GM11168 (cell line): ENCODE data around the gene LRRC8E.
"Not testable (repeated sequence)": the region's sequence is repeated elsewhere in the genome, so short reads cannot be mapped to it uniquely, and the experiment has no call there.

Experiments
- in situ Hi-C: fragments of 300-500 bp; cut with MboI; formaldehyde crosslinking; loops from one replicate; pipeline ENCODE4 v1.12.0; 2022; ENCODE audit warnings: low sequenced_read_pairs; ENCODE audit not compliant: unreplicated experiment

The LRRC8E gene

GRCh38 chr19:7916103-7916954 is 28.0 kb downstream of the LRRC8E start:
- in situ Hi-C loops = no loop called here

GRCh38 chr19:7916955-7917266 is 28.6 kb downstream of the LRRC8E start:
- in situ Hi-C loops = no loop called here

- in situ Hi-C loops = no loop called here
These were observed 29.2 kb downstream of the LRRC8E start for GRCh38 chr19:7917267-7918061.

- in situ Hi-C loops = not testable (repeated sequence)
These were observed 29.8 kb downstream of the LRRC8E start for GRCh38 chr19:7918062-7918614.

GRCh38 chr19:7918615-7919421 is 30.5 kb downstream of the LRRC8E start:
- in situ Hi-C loops = no loop called here

GRCh38 chr19:7919610-7920518 is 31.6 kb downstream of the LRRC8E start, which contains the start of gene SNAPC2:
SNAPC2 (plus strand) TSS chr19:7920338; CDS start chr19:7920367, 29 bp downstream.
- in situ Hi-C loops = no loop called here

GRCh38 chr19:7920519-7921301 is 32.4 kb downstream of the LRRC8E start:
- in situ Hi-C loops = no loop called here

- in situ Hi-C loops = no loop called here
These were observed 33.1 kb downstream of the LRRC8E start for GRCh38 chr19:7921302-7921966.

- in situ Hi-C loops = no loop called here
These were observed 33.9 kb downstream of the LRRC8E start for GRCh38 chr19:7921967-7922835.

- in situ Hi-C loops = no loop called here
These were observed 34.5 kb downstream of the LRRC8E start for GRCh38 chr19:7922836-7923195.

- in situ Hi-C loops = no loop called here
These were observed 35.2 kb downstream of the LRRC8E start for GRCh38 chr19:7923295-7924191.

- in situ Hi-C loops = no loop called here
These were observed 35.9 kb downstream of the LRRC8E start for GRCh38 chr19:7924241-7924640.

GRCh38 chr19:7924651-7925170 is 36.4 kb downstream of the LRRC8E start:
- in situ Hi-C loops = no loop called here

- in situ Hi-C loops = no loop called here
These were observed 37.0 kb downstream of the LRRC8E start for GRCh38 chr19:7925171-7925851.

- in situ Hi-C loops = no loop called here
These were observed 37.9 kb downstream of the LRRC8E start, which contains the start of gene CTXN1 for GRCh38 chr19:7926021-7926726. CTXN1 (minus strand) TSS chr19:7926135; CDS start chr19:7925538, 597 bp downstream.
